AG20443 (cell line): ENCODE measurements around the gene ALLC.
"Not testable (repeated sequence)": the region's sequence is repeated elsewhere in the genome, so short reads cannot be mapped to it uniquely, and the experiment has no call there.

Source experiments
- DNase-seq: peaks from one replicate; pipeline ENCODE4 v3.0.0; 2012; ENCODE audit warnings: low spot score, mixed read lengths

ALLC gene

GRCh38 chr2:3657881-3658280 lies at the start of gene ALLC:
ALLC (plus strand) TSS chr2:3658200; CDS start chr2:3671158, 12,958 bp downstream.
- no peak for DNase-seq

- DNase-seq: no peak
Observed at GRCh38 chr2:3608373-3609278, 49.4 kb upstream of the ALLC start.

GRCh38 chr2:3609279-3609673 lies 48.7 kb upstream of the ALLC start:
- DNase-seq: not testable (repeated sequence)

GRCh38 chr2:3610415-3610814 lies 47.6 kb upstream of the ALLC start:
- no peak for DNase-seq

- DNase-seq: no peak
Observed at GRCh38 chr2:3610881-3611505, 47.0 kb upstream of the ALLC start.

- DNase-seq: no peak
Observed at GRCh38 chr2:3611589-3611988, 46.4 kb upstream of the ALLC start.

- no peak for DNase-seq
Observed at GRCh38 chr2:3612639-3613523, 45.1 kb upstream of the ALLC start.

GRCh38 chr2:3613524-3613905 lies 44.5 kb upstream of the ALLC start:
- DNase-seq: no peak

- not testable (repeated sequence) for DNase-seq
Observed at GRCh38 chr2:3614743-3615142, 43.3 kb upstream of the ALLC start.

- DNase-seq: not testable (repeated sequence)
Observed at GRCh38 chr2:3615541-3616200, 42.3 kb upstream of the ALLC start.

- not testable (repeated sequence) for DNase-seq
Observed at GRCh38 chr2:3616435-3617197, 41.4 kb upstream of the ALLC start.

- no peak for DNase-seq
Observed at GRCh38 chr2:3617198-3617890, 40.7 kb upstream of the ALLC start.

GRCh38 chr2:3618367-3618766 lies 39.6 kb upstream of the ALLC start:
- no peak for DNase-seq

GRCh38 chr2:3619033-3619432 lies 39.0 kb upstream of the ALLC start:
- no peak for DNase-seq

- not testable (repeated sequence) for DNase-seq
Observed at GRCh38 chr2:3619661-3620060, 38.3 kb upstream of the ALLC start.

- no peak for DNase-seq
Observed at GRCh38 chr2:3620834-3621233, 37.2 kb upstream of the ALLC start.

GRCh38 chr2:3622967-3623366 lies 35.0 kb upstream of the ALLC start:
- DNase-seq: no peak

GRCh38 chr2:3624059-3624794 lies 33.8 kb upstream of the ALLC start:
- DNase-seq: no peak

GRCh38 chr2:3625186-3625585 lies 32.8 kb upstream of the ALLC start:
- no peak for DNase-seq
